GM18507 (cell line): ENCODE results near the gene AHNAK2.

Source experiments
- DNase-seq: peaks from one replicate; pipeline ENCODE4 v3.0.0; 2011; ENCODE audit warnings: low read depth; ENCODE audit not compliant: insufficient read length; ENCODE audit errors: extremely low spot score
- FAIRE-seq: peaks from 2 replicates; lab custom pipeline; 2011; peaks lifted over from hg19 to GRCh38; lab: Jason Lieb, UNC

AHNAK2 gene

GRCh38 chr14:104975481-104976197 lies 2.5 kb downstream of the AHNAK2 start:
- FAIRE-seq (no peak), DNase-seq (no peak)

- FAIRE-seq: no peak
- no peak for DNase-seq
Observed at GRCh38 chr14:104974665-104975390, 3.3 kb downstream of the AHNAK2 start.

- FAIRE-seq: no peak
- no peak for DNase-seq
Observed at GRCh38 chr14:104974146-104974541, 4.0 kb downstream of the AHNAK2 start.

GRCh38 chr14:104973385-104974145 lies 4.6 kb downstream of the AHNAK2 start:
- no peak for FAIRE-seq
- no peak for DNase-seq

- DNase-seq (no peak), FAIRE-seq (no peak)
Observed at GRCh38 chr14:104973135-104973384, 5.1 kb downstream of the AHNAK2 start.

- DNase-seq (no peak), FAIRE-seq (no peak)
Observed at GRCh38 chr14:104972301-104973134, 5.7 kb downstream of the AHNAK2 start.

GRCh38 chr14:104971447-104972240 lies 6.5 kb downstream of the AHNAK2 start:
- FAIRE-seq (no peak), DNase-seq (no peak)

GRCh38 chr14:104970231-104971068 lies 7.7 kb downstream of the AHNAK2 start:
- DNase-seq (no peak), FAIRE-seq (no peak)

GRCh38 chr14:104969741-104970230 lies 8.4 kb downstream of the AHNAK2 start:
- FAIRE-seq (no peak), DNase-seq (no peak)

GRCh38 chr14:104968541-104969401 lies 9.4 kb downstream of the AHNAK2 start:
- no peak for FAIRE-seq
- DNase-seq: no peak

- DNase-seq: no peak
- no peak for FAIRE-seq
Observed at GRCh38 chr14:104968153-104968527, 10.0 kb downstream of the AHNAK2 start.

- no peak for DNase-seq
Observed at GRCh38 chr14:104967386-104968152, 10.6 kb downstream of the AHNAK2 start.

GRCh38 chr14:104966981-104967385 lies 11.2 kb downstream of the AHNAK2 start:
- FAIRE-seq (no peak), DNase-seq (no peak)

More at GRCh38 chr14:104967386-104968152, 10.6 kb downstream of the AHNAK2 start:
- FAIRE-seq: no peak

- DNase-seq (no peak), FAIRE-seq (no peak)
Observed at GRCh38 chr14:104966261-104966865, 11.8 kb downstream of the AHNAK2 start.

- FAIRE-seq: no peak
Observed at GRCh38 chr14:104965561-104966231, 12.5 kb downstream of the AHNAK2 start.

GRCh38 chr14:104964546-104964945 lies 13.6 kb downstream of the AHNAK2 start:
- FAIRE-seq (no peak), DNase-seq (no peak)

More at GRCh38 chr14:104965561-104966231, 12.5 kb downstream of the AHNAK2 start:
- DNase-seq: no peak
